Skeletal muscle cell (primary cell): Measurements from ENCODE around the gene NEDD8.
A peak's percentile ranks its signal among the peaks of the same experiment; 100 is the strongest.
"Not testable (repeated sequence)": the region's sequence is repeated elsewhere in the genome, so short reads cannot be mapped to it uniquely, and the experiment has no call there.

ENCODE experiments used
- DNase-seq: peaks from one replicate; pipeline ENCODE4 v3.0.0-alpha.2; 2010; ENCODE audit warnings: low read depth
- H3K4me3 ChIP-seq: 2 replicates; pipeline ENCODE4 v1.5.1; 2011; ENCODE audit warnings: low read depth, mild to moderate bottlenecking, control low read depth, low read length, moderate library complexity

Gene NEDD8

DNA sequence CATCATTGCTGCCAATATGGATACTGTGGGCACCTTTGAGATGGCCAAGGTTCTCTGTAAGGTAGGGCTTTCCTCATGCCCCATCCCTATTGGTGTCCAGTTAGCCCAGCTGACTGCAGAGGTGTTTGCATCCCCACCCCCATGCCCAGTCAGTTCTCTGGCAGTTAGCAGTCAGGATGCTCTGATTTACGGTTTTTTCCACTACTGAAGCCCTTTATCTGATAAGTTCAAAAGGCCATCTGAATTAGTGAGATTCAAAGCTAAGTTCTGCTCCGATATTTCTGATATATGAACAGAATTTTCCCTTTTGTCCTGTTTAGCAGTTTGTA lies 1.3 kb upstream of the NEDD8 start:
- peak overlapping the region; percentile 90 for H3K4me3 ChIP-seq
- no peak for DNase-seq

DNA sequence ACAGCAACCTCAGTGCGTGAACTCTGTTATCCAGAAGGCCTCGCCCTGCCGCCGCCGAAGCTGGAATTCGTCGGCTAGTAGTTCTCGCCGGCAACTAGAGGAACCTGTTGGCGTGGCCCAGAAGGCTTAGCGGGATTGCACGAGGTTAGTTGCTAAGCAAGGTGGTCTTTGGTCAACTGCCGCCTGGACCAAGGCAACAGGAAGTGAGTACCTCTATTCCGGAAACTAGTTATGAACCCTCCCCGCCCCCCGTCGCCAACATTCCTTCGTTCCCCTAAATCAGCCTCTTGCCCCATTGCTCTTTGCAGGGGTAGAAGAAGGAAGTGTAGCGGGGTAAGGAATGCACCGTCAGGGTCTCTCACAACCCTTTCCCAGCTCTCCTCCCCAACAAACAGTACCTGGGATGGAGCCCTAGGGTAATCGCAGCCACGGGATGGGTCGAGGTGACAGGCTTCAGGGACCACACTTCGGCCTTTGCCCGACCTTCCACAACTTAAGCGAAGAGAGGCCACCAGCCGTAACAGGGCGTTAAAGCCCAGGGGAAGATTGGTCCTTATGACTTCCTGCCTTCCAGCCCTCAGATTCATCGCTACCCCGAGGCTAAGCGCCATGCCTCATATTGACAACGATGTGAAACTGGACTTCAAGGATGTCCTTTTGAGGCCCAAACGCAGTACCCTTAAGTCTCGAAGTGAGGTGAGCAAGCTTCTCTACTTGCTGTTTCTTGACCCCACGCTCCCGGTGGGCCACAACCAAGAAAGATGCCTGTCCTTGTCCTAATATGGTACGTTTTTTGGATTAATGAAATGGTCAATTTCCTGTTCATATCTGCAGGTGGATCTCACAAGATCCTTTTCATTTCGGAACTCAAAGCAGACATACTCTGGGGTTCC lies 724 bp upstream of the NEDD8 start, which contains the start of gene GMPR2:
Gene GMPR2, plus strand, starts transcription at position 285 of the 893 bp plus-strand sequence. Its CDS starts 325 bp downstream, at position 610.
- no peak for DNase-seq
- peak within 1 kb of the TSS; percentile 90 for H3K4me3 ChIP-seq

DNA sequence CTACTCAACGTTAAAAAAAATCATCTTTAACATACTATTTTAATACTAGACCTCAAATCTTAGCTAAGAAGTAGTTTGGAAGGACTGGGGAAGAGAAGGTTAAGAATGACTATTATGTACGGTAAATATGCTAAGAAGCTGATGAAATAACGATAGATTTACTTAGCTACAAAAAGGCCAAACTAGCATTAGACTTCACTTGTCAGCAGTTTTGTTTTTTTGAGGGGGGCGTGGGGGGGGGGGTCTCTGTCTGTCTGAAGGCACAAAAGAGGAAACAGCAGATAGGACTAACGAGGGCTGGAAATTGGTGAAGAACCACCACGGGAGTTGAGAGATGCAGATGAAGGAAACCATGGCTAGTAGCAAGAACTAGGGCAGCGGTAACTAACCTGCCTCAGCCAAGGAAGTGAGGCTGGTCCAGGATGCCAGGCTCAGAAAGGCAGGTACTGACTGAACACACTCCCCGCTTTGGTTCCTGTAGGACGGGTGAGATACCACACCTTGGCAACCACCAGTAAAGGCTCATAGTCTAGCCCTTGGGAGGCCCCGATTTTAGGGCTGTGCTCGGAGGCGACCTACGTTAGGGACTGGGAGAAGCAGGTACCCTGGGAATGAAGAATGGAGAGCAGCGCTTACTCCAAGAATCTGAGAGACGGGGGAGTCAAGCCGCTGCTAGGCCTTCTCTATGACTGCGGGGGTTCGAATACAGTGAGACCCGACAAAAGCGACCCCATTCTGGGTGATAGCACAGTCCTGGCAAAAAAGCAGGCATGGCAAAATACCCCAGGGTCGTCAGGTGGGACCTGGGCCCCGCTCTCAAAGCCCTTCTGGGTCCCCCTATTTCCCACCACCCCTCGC lies 675 bp downstream of the NEDD8 start:
- DNase-seq, result no peak
- peak overlapping the region; percentile 90 for H3K4me3 ChIP-seq

DNA sequence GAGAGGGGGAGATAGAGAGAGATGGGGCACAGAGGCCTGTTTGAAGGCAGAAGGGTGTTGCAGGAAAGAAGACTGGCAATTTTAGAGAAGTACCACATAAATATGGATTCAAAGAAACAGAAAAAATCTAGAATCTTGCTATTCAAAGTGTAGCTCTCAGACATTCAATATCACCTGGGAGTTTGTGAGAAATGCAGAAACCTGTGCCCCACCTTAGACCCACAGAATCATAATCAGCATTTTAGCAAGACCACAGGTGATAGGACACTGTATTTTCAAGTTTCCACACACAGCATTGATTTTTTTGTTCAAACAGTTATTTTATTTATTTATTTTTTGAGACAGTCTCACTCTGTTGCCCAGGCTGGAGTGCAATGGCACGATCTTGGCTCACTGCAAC lies 3.3 kb downstream of the NEDD8 start:
- no peak overlapping the region for H3K4me3 ChIP-seq
- DNase-seq, result no peak

DNA sequence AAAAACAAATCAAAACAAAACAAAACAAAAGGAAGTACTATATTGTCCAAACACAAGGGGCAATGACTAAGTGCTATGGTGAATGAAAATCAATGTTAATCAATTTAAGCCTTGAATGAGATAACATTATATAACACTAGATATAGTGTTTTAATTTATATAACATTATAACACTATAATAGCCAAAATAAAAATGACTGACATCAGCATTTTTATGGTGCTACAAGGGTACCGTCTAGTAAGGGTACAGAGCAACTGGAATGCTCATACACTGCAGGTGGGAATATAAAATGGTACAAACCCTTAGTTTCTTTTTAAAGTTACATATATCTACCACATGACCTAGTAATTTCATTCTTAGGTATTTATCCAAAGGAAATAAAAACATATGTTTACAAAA lies 5.7 kb downstream of the NEDD8 start:
- DNase-seq, result no peak
- no peak overlapping the region for H3K4me3 ChIP-seq

DNA sequence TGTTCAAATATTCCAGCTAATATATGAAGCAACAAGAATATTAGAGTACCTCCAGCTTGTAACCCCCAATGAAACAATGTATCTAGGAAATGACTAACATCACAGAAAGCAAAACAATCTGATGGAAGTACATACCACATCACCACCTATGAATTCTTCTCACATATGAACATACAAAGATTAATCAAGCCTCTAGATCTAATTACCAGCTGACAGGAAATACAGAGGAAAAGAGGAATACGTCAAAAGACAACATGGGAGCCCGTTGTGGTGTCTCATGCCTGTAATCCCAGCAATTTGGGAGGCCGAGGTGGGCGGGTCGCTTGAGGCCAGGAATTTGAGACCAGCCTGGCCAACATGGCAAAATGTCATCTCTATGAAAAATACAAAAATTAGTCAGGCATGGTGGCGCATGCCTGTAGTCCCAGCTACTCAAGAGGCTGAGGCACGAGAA lies 7.5 kb downstream of the NEDD8 start:
- peak; percentile 33 for DNase-seq
- no peak overlapping the region for H3K4me3 ChIP-seq

DNA sequence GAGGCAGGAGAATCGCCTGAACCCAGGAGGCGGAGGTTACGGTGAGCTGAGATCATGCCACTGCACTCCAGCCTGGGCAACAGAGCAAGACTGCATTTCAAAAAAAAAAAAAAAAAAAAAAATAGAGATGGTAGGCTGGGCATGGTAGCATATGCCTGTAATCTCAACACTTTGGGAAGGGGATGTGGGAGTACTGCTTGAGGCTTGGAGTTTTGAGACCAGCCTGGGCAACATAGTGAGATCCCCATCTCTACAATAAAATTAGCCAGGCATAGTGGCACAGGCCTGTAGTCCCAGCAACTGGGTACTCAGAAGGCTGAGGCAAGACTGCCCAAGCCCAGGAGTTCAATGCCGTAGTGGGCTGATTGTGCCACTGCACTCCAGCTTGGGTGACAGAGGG lies 9.2 kb downstream of the NEDD8 start:
- H3K4me3 ChIP-seq, DNase-seq: not testable (repeated sequence)

DNA sequence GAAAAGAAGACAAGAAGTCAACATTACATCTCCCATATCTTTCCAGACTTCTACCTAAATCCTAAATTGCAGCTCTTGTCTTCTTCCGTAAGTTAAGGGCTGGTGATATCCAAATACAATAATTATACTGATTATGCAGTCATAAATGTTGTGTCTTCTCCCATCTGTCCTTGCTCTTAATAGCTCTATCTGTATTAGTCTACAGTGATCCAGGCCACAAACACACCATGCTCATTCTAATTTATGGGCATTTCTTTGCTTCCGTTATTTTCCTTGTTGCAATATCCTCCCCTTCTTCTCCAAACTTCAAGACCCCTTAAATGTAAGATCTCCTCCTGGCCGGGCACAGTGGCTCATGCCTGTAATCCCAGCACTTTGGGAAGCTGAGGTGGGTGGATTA lies 12.6 kb downstream of the NEDD8 start:
- no peak for DNase-seq
- no peak overlapping the region for H3K4me3 ChIP-seq

DNA sequence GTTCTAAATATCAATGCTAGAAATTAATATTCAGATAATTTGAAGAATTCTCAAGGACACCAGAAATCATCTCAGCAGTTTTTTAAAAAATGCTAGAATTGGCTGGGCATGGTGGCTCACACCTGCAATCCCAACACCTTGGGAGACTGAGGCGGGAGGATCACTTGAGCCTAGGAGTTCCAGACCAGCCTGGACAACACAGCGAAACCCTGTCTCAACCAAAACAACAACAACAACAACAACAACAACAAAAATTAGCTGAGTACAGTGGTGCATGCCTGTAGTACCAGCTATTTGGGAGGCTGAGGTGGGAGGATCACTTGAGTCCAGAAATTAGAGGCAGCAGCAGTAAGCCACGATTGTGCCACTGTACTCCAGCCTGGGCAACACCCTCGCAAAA lies 13.1 kb downstream of the NEDD8 start:
- no peak overlapping the region for H3K4me3 ChIP-seq
- no peak for DNase-seq

DNA sequence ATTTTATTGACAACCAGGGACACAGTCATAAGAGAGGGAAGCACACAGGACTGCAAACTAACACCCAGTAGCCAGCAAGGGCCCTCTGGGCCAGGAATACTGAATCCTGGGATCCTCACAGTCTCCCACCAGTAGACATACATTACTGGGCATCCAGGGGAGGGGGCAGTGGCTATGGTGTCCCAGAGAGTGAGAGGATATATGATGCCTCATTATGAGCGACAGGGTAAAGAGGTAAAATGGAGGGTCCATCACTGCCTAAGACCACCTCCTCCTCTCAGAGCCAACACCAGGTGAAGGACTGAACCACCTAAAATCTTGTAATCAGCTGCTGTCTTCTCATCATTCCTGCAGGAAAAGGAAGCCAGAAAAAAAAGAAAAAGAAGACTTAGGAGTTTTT lies 15.3 kb downstream of the NEDD8 start:
- not testable (repeated sequence) for H3K4me3 ChIP-seq, DNase-seq

DNA sequence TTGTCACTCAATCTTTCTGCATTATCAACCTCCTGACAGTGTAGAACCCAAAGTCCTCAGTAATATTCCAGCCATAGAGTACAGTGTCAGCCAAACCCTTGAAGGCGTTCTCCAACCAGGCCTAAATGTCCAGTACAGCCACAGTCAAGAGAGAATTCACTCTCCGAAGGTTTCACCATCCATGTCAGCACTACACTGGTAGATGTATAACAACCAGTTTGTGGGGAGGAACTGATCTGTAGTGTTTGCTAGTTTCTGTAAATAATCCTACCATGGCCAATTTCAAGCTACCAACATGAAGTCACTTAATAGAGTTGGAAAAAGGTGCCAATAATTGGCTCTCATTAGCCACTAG lies 15.8 kb downstream of the NEDD8 start:
- peak overlapping the region; percentile 77 for H3K4me3 ChIP-seq
- DNase-seq, result no peak

DNA sequence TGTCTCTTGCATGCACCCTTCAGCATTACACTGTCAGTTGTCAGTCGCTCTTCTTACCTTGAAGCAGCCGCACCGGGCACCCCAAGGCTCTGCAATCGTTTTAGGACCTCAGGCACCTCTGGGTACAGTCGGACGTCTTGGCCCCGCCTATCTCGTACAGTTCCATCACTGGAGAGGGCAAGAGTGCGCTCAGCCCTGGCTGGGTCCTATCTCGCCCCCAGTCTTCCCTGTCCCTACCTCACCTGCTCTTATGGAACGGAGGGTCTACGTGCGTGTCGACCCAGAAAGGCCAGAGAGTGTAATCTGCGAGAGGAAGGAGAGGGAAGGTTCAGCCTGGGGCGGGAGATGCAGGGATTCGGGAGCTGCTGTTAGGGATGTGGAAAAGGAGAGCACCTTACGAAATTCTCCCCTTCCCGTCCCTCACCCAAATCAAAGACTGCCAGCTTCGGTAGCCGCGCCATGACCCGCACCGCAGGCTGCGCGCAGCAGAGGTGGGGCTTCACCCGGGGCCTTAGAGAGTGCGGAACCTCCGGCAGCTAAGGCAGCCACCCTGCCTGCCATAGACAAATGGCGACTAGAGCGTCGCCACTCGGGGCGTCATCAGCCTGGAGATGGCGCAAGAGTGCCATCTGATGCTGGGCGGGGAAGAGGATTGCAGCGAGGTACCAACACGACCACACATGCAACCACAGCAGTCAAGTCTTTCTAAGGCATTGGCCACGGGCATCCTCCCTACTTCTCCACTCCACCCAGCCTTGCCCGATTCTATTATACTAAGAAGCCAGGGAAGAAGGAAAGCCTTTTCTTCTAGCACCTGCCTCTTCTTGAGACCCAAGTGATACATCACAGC lies 16.4 kb downstream of the NEDD8 start, which contains the start of gene MDP1:
Gene MDP1, minus strand, starts transcription at position 572 of the 850 bp plus-strand sequence. Its CDS starts 111 bp downstream, at position 461.
- peak within 1 kb of the TSS; percentile 77 for H3K4me3 ChIP-seq
- DNase-seq, result peak; percentile 54

DNA sequence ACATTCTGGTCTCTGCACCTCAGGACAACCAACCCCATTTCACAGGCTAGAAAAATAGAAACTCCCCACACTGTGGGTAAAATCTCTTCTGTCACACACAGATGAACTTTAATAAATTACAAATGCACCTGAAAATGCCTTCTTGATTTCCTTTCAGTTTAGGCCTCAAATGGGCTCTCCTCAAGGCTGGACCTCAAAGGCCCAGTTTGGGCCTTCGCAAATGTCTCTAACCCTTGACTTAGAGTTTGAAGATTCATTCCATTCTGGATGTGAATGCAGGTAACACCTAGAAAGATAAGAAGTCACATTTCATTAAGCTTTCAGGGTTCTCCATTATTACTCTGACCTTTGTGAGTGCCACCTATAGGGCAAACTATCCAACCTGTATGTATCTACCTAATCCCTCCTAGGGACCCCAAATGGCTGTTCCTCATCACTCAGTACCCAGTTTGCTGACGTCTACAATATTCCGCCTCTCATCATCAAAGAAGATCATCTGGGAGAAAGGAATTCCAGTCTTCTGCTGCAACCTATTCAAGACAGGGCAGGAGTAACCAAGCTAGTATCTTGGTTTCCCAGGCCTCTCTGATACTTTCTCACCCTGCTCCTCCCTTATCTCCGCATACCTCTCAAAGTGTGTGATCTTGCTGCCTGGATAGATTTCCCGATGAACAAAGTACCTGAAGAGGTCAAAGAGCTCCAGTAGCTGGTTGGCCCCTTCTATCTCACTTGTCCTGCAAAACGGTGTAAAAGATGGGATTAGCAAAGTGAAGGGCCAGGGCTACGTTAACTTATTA lies 18.1 kb downstream of the NEDD8 start:
- no peak for DNase-seq
- peak overlapping the region; percentile 71 for H3K4me3 ChIP-seq

DNA sequence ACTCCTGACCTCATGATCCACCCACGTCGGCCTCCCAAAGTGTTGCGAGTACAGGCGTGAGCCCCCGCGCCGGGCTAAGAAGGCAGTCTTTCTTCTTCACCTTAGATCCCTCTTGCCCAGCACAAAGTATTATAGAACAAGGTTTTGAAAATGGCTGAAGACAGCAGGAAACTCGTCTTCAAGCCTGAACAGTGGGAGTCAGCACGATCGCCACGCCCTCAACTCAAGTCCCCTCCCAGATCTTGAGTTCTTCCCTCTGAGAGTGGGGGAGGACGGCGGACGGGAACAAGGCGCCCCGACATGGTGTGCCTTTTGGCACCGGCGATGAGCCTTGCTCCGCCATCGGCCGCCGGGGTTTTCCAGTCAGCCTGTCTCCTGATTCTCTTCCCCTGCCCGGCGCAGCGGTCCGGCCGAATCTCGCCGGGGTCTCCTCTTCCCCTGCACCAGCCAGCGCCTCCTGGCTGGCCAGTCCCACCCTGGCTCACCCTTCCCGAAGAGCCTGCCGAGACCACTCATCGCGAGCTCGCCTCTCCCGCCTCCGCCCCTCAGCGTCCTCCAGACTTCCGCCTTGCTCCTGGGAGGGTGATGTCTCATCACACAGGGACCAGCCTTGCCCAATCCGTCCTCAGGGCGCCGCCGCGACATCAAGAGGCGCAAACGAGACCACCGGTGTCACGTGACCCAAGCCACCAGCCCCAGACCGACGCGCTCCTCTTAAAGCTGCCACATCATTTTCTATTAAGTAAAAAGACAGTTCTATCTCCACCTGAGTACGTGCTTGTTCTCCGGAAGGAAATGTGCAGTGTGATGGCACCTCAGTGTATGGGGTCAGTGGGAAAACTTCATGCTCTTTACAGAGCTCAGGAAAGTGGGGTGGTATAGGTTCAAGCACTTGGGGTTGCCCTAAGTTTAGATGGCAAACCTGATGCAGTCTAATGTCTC lies 19.0 kb downstream of the NEDD8 start, which contains the start of gene CHMP4A:
Gene CHMP4A, minus strand, starts transcription at position 565 of the 942 bp plus-strand sequence. Its CDS starts 49 bp downstream, at position 516.
- H3K4me3 ChIP-seq, result peak within 1 kb of the TSS; percentile 71
- DNase-seq, result peak; percentile 97

DNA sequence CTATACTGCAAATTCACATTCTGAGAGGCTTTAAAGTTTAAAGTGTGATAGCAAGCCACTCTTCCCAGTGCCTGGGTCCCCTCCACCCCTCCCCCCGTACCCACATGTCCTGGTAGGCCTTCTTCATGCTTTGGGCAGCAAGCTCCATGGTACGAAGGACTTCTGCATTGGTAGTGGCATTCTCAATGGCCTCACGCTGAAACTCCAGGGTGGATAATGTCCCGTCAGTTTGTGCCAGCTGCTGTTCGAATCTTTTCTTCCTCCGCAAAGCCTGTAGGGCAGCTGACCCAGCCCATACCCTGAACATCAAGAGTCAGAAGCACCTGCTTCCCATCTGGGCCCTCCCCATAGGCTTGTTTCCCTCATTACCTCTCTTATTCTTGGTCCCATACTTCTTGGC lies 20.9 kb downstream of the NEDD8 start:
- H3K4me3 ChIP-seq, result no peak overlapping the region
- no peak for DNase-seq

DNA sequence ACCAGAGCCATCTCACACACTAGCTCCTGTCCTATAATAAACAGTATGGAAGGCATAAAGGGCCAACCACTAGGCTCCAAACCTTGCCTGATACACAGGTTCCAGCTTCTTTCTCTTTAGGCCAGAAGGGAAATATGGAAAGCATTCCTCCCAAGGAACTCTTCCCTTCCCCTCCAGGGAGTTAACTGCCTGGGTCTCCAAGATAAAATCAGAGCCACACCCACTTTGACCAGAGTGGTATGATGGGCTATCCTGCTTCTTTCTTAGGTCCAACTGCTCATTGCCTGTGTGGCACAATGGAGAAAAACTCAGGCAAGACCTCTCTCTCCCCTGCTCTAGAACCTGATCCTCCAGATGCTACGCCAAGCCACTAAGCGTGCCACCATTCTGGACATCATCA lies 24.5 kb downstream of the NEDD8 start:
- no peak overlapping the region for H3K4me3 ChIP-seq
- no peak for DNase-seq

DNA sequence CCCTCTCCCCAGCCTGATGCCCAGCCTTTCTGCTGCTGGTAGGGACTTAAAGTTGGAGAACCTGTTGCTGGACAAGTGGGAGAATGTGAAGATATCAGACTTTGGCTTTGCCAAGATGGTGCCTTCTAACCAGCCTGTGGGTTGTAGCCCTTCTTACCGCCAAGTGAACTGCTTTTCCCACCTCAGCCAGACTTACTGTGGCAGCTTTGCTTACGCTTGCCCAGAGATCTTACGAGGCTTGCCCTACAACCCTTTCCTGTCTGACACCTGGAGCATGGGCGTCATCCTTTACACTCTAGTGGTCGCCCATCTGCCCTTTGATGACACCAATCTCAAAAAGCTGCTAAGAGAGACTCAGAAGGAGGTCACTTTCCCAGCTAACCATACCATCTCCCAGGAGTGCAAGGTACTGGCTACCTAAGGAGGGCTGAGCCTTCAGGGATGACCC lies 25.0 kb downstream of the NEDD8 start:
- H3K4me3 ChIP-seq, result no peak overlapping the region
- no peak for DNase-seq
